ENCODE measurements around the gene CDH22. TPM values are rescaled to one million over a fixed set of nuclear protein-coding genes. Genes with fewer than 3 reads are reported as not detected.

Gene CDH22
- polyA plus RNA-seq, 1 donor from 2014 or later, result 2.1 TPM

- no peaks in the 10 kb centered on the region for H3K36me3 ChIP-seq (ENCODE audit: insufficient read depth, low read length)
- H3K9me3 ChIP-seq (ENCODE audit: low read length), result no peaks in the 10 kb centered on the region
- no peak overlapping the region for H2AFZ ChIP-seq (ENCODE audit: low read depth, low read length)
Measured at GRCh38 chr20:46151936-46152335, 156.4 kb downstream of the CDH22 start.

GRCh38 chr20:46150943-46151342, 157.4 kb downstream of the CDH22 start:
- Histone ChIP-seq H3K9me3 (ENCODE audit: low read length) (no peaks in the 10 kb centered on the region), H3F3A (ENCODE audit: insufficient read depth, low read length, poor library complexity, severe bottlenecking) (no peaks in the 10 kb centered on the region), H4K20me1 (ENCODE audit: insufficient read depth) (no peaks in the 10 kb centered on the region), H3K27ac (ENCODE audit: low read length) (no peak overlapping the region), H2AFZ (ENCODE audit: low read depth, low read length) (no peak overlapping the region), H3K4me2 (ENCODE audit: low read length) (no peak overlapping the region), H3K36me3 (ENCODE audit: insufficient read depth, low read length) (no peaks in the 10 kb centered on the region), H3K27me3 (ENCODE audit: insufficient read depth, low read depth, low read length) (no peaks in the 10 kb centered on the region), H3K9me2 (ENCODE audit: insufficient read depth, low read length) (no peaks in the 10 kb centered on the region), H3K79me2 (replicated peaks; ENCODE audit: insufficient read depth, low read length) (no peaks in the 10 kb centered on the region), H3K9ac (ENCODE audit: low read length) (no peak overlapping the region), H3K4me3 (ENCODE audit: low read length) (no peak overlapping the region)
- TF ChIP-seq MXI1 (conservative IDR thresholded peaks at IDR 0.05; ENCODE audit: poor library complexity, severe bottlenecking), result no peak
- no peak for TF ChIP-seq POLR2AphosphoS5 (IDR thresholded peaks at IDR 0.05)
- no peak for TF ChIP-seq EZH2 (IDR thresholded peaks at IDR 0.05; ENCODE audit: borderline replicate concordance, insufficient read depth, low read length, poor library complexity, severe bottlenecking)
- TF ChIP-seq EP300 (conservative IDR thresholded peaks at IDR 0.05; ENCODE audit: poor library complexity, severe bottlenecking), result no peak
- TF ChIP-seq TAF1 (IDR thresholded peaks at IDR 0.05; ENCODE audit: low read depth), result no peak
- no peak for TF ChIP-seq RAD21 (conservative IDR thresholded peaks at IDR 0.05)
- TF ChIP-seq SMC3 (conservative IDR thresholded peaks at IDR 0.05; ENCODE audit: poor library complexity), result no peak
- TF ChIP-seq REST (IDR thresholded peaks at IDR 0.05; ENCODE audit: borderline replicate concordance), result no peak
- TF ChIP-seq, protein P1, sequence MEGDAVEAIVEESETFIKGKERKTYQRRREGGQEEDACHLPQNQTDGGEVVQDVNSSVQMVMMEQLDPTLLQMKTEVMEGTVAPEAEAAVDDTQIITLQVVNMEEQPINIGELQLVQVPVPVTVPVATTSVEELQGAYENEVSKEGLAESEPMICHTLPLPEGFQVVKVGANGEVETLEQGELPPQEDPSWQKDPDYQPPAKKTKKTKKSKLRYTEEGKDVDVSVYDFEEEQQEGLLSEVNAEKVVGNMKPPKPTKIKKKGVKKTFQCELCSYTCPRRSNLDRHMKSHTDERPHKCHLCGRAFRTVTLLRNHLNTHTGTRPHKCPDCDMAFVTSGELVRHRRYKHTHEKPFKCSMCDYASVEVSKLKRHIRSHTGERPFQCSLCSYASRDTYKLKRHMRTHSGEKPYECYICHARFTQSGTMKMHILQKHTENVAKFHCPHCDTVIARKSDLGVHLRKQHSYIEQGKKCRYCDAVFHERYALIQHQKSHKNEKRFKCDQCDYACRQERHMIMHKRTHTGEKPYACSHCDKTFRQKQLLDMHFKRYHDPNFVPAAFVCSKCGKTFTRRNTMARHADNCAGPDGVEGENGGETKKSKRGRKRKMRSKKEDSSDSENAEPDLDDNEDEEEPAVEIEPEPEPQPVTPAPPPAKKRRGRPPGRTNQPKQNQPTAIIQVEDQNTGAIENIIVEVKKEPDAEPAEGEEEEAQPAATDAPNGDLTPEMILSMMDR (IDR thresholded peaks at IDR 0.05; ENCODE audit: poor library complexity, severe bottlenecking), result no peak

More at GRCh38 chr20:46151936-46152335, 156.4 kb downstream of the CDH22 start:
- H3K9ac ChIP-seq (ENCODE audit: low read length), result no peak overlapping the region
- H3F3A ChIP-seq (ENCODE audit: insufficient read depth, low read length, poor library complexity, severe bottlenecking), result no peaks in the 10 kb centered on the region
- no peak overlapping the region for H3K4me3 ChIP-seq (ENCODE audit: low read length)
- no peaks in the 10 kb centered on the region for H4K20me1 ChIP-seq (ENCODE audit: insufficient read depth)
- H3K27me3 ChIP-seq (ENCODE audit: insufficient read depth, low read depth, low read length), result no peaks in the 10 kb centered on the region
- H3K4me2 ChIP-seq (ENCODE audit: low read length), result no peak overlapping the region
- TF ChIP-seq, protein P1 (IDR thresholded peaks at IDR 0.05; ENCODE audit: poor library complexity, severe bottlenecking), result no peak
- TF ChIP-seq EZH2 (IDR thresholded peaks at IDR 0.05; ENCODE audit: borderline replicate concordance, insufficient read depth, low read length, poor library complexity, severe bottlenecking) (no peak), RAD21 (conservative IDR thresholded peaks at IDR 0.05) (no peak), TAF1 (IDR thresholded peaks at IDR 0.05; ENCODE audit: low read depth) (no peak), EP300 (conservative IDR thresholded peaks at IDR 0.05; ENCODE audit: poor library complexity, severe bottlenecking) (no peak), MXI1 (conservative IDR thresholded peaks at IDR 0.05; ENCODE audit: poor library complexity, severe bottlenecking) (no peak), SMC3 (conservative IDR thresholded peaks at IDR 0.05; ENCODE audit: poor library complexity) (no peak), POLR2AphosphoS5 (IDR thresholded peaks at IDR 0.05) (no peak)
- no peaks in the 10 kb centered on the region for H3K9me2 ChIP-seq (ENCODE audit: insufficient read depth, low read length)
- no peak overlapping the region for H3K27ac ChIP-seq (ENCODE audit: low read length)
- H3K79me2 ChIP-seq (replicated peaks; ENCODE audit: insufficient read depth, low read length), result no peaks in the 10 kb centered on the region

Measured in neural cell (in vitro differentiated cells).